Neural cell (in vitro differentiated cells): ENCODE results near the gene MRPL21.

Experiments used
- EP300 ChIP-seq: fragments of 450-650 bp; conservative IDR thresholded peaks from 2 replicates; pipeline ENCODE4 v1.6.1; 2014; ENCODE audit warnings: antibody characterized with exemption, mild to moderate bottlenecking, moderate library complexity; ENCODE audit not compliant: poor library complexity, severe bottlenecking
- EZH2 ChIP-seq: fragments of 200-600, 300-800 bp; shearing (Covaris generic), sonication (generic); IDR thresholded peaks from 2 replicates; pipeline ENCODE4 v1.6.1; 2014; ENCODE audit warnings: antibody characterized with exemption, low read length, borderline replicate concordance, mild to moderate bottlenecking; ENCODE audit not compliant: insufficient read depth, poor library complexity, severe bottlenecking
- POLR2AphosphoS5 ChIP-seq: IDR thresholded peaks from 2 replicates; pipeline ENCODE4 v1.6.1; 2012
- TF ChIP-seq, protein P1 (sequence below): fragments of 450-650 bp; IDR thresholded peaks from 2 replicates; pipeline ENCODE4 v1.5.1; 2014; ENCODE audit warnings: antibody characterized with exemption, mild to moderate bottlenecking, moderate library complexity; ENCODE audit not compliant: poor library complexity, severe bottlenecking

DNA sequence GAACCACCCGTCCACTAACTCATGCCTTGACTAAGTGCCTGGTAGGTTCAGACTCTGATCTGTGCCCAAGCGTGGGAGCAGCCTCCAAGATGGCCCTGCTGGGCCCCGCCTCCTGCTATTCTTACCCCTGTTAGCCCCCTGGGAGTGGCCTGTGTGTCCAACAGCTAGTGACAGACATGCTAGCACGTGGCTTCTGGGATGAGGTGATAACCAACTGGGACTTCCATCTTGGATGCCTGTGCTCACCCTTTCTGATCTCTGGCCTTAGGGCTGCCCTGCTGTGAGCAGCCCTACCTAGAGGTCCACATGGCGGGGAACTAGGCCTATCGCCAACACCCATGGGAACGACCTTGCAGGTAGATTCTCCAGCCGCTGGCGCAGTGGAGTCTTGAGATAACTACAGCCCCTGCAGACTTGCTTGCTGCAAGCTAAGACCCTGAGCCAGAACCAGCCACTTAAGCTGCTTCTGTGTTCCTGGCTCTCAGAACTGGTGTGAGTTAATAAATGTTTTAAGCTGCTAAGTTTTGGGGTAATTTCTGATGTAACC lies 2.7 kb downstream of the MRPL21 start:
- TF ChIP-seq, protein P1, sequence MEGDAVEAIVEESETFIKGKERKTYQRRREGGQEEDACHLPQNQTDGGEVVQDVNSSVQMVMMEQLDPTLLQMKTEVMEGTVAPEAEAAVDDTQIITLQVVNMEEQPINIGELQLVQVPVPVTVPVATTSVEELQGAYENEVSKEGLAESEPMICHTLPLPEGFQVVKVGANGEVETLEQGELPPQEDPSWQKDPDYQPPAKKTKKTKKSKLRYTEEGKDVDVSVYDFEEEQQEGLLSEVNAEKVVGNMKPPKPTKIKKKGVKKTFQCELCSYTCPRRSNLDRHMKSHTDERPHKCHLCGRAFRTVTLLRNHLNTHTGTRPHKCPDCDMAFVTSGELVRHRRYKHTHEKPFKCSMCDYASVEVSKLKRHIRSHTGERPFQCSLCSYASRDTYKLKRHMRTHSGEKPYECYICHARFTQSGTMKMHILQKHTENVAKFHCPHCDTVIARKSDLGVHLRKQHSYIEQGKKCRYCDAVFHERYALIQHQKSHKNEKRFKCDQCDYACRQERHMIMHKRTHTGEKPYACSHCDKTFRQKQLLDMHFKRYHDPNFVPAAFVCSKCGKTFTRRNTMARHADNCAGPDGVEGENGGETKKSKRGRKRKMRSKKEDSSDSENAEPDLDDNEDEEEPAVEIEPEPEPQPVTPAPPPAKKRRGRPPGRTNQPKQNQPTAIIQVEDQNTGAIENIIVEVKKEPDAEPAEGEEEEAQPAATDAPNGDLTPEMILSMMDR = no peak
- TF ChIP-seq POLR2AphosphoS5 = no peak
- no peak for TF ChIP-seq EP300
- no peak for TF ChIP-seq EZH2
